Heart right ventricle (tissue), 16 donors: Measurements from ENCODE around the gene GDAP2. TPM values are rescaled to one million over a fixed set of nuclear protein-coding genes. Genes with fewer than 3 reads are reported as not detected.

Source experiments
- ATAC-seq, 8 donors: fragments of 200-7000 bp; cut with Tn5 transposase; one replicate each; pipeline ENCODE4 v1.9.1; 2020; ENCODE audit warnings: mild to moderate bottlenecking in 8 of 8, moderate library complexity in 8 of 8, moderate number of reproducible peaks in 1 of 8
- DNase-seq, 2 donors: peaks; one replicate each; pipeline ENCODE4 v3.0.0-alpha.2; 2020
- H3K27ac ChIP-seq, 10 donors: fragments of 200-600 bp; sonication (generic) in 2 of 10; one replicate each; pipeline versions ENCODE4 v1.5.0 to v1.8.0; 2020 to 2022; ENCODE audit warnings: mild to moderate bottlenecking in 3 of 10
- H3K27me3 ChIP-seq, 7 donors: fragments of 200-600 bp; one replicate each; pipeline ENCODE4 v1.8.0; 2021 to 2022; ENCODE audit warnings: mild to moderate bottlenecking in 2 of 7
- H3K36me3 ChIP-seq, 9 donors: fragments of 200-600 bp; sonication (generic) in 1 of 9; one replicate each; pipeline versions ENCODE4 v1.5.0 to v1.8.0; 2020 to 2022; ENCODE audit warnings: mild to moderate bottlenecking in 2 of 9
- H3K4me1 ChIP-seq, 9 donors: fragments of 200-600 bp; sonication (generic) in 1 of 9; one replicate each; pipeline versions ENCODE4 v1.5.0 to v1.8.0; 2020 to 2022; ENCODE audit warnings: mild to moderate bottlenecking in 4 of 9
- H3K4me3 ChIP-seq, 10 donors: fragments of 200-600 bp; sonication (generic) in 2 of 10; one replicate each; pipeline versions ENCODE4 v1.5.0 to v1.8.0; 2020 to 2022; ENCODE audit warnings: mild to moderate bottlenecking in 7 of 10, moderate library complexity in 2 of 10
- H3K9me3 ChIP-seq, 11 donors: fragments of 200-600 bp in 10 of 11; sonication (generic) in 2 of 11; one replicate each; pipeline versions ENCODE4 v1.5.0 to v1.8.0; 2013 to 2022; ENCODE audit warnings: mild to moderate bottlenecking in 2 of 11, control low read depth in 1 of 11, moderate library complexity in 1 of 11
- WGBS, 2 donors: extraction: QIAGEN DNeasy Blood & Tissue Kit; methylation state at CpG; one replicate each; pipeline ENCODE4 v1.1.7; 2013; ENCODE audit warnings: inconsistent platforms in 1 of 2; 5-methylcytosine and 5-hydroxymethylcytosine counted together
- intact Hi-C, 10 donors: fragments of 100-400 bp; cut with DNase I; formaldehyde crosslinking; loops; one replicate each; pipeline versions ENCODE4 v1.11.1 to v1.14.2; 2022
- polyA plus RNA-seq, 2 donors: library from polyadenylated mRNA; stranded (reverse); fragments of 200-250 nt; gene quantifications; one replicate each; pipeline ENCODE4 v1.2.3, GENCODE V29; 2013
- total RNA-seq, 10 donors: library from RNA; stranded (reverse); fragmentation: NEBNext Ultra II Directional in 3 of 10; extraction: Animal tissue kit (Norgen Biotek cat#: 25700) in 3 of 10; gene quantifications; one replicate each; pipeline versions ENCODE4 v1.2.1 to v1.2.4, GENCODE V29; 2021 to 2023
- TF ChIP-seq, protein P1 (sequence below), 9 donors: fragments of 200-600 bp; sonication (generic) in 2 of 9; IDR thresholded peaks; one replicate each; pipeline versions ENCODE4 v1.5.0 to v1.8.0; 2021 to 2022; ENCODE audit warnings: antibody characterized with exemption in 9 of 9, mild to moderate bottlenecking in 5 of 9, moderate library complexity in 1 of 9
- donor health status: Arrhythmogenic right ventricular cardiomyopathy.
- donor health status: ischemic (EF 13 %, LVEDD 7.1; RV severe dilation, severe dysfunction).
- donor health status: healthy with polysubstance abuse.
- donor health status: DM: no; HTN: yes; CAD: no.
- donor health status: DM: no; HTN: no; CAD: no.
- donor health status: ischemic (EF 25% LVEDD 6.9; RV normal size, moderate dysfunction).
- donor health status: ischemic (EF 25% LVEDD 5.7; RV mildly dilated, moderate dysfunction).
- donor health status: healthy.
- donor health status: DM: yes; HTN: yes; CAD: no.
- donor health status: Ischemic cardiomyopathy.
- donor health status: ischemic (EF 35%, LVEDD 5.7; RV mildly dilated, moderate dysfunction).
- donor health status: nonischemic (EF 11% LVEDD 7.7; RV severe dilation, severe dysfunction).
- donor health status: DM: yes; HTN: yes; CAD: no.
- donor health status: PGD.
- donor health status: ischemic (EF 29% LVEDD 5.4; RV normal size, mild dysfunction).
- donor health status: nonischemic (EF 23%, LVEDD 6.1; RV moderate dilation, normal function).

Gene GDAP2
- total and polyA plus RNA-seq, 12 donors = 1.7 to 24.2 (median 17.7) TPM

DNA sequence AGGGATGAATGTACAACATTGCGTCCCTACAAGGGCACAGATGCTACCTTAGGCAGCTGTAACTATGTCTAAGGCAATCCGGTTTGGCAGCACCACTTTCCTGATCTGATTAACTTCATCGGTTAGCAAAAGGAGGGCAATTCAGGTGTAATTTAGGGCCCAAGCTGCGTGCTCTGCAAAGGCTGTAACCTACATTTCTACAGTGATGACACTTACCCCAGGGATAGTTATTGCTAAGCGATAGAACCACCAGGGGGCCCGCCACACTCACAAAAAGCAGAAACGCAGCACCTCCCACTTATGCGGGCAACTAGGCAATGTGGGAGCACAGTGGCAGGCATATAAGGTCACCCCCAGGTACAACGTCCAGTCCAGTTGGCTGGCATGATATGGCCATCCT, 113.5 kb downstream of the GDAP2 start:
- H3K36me3 ChIP-seq = no peaks in the 10 kb centered on the region
- TF ChIP-seq, protein P1, sequence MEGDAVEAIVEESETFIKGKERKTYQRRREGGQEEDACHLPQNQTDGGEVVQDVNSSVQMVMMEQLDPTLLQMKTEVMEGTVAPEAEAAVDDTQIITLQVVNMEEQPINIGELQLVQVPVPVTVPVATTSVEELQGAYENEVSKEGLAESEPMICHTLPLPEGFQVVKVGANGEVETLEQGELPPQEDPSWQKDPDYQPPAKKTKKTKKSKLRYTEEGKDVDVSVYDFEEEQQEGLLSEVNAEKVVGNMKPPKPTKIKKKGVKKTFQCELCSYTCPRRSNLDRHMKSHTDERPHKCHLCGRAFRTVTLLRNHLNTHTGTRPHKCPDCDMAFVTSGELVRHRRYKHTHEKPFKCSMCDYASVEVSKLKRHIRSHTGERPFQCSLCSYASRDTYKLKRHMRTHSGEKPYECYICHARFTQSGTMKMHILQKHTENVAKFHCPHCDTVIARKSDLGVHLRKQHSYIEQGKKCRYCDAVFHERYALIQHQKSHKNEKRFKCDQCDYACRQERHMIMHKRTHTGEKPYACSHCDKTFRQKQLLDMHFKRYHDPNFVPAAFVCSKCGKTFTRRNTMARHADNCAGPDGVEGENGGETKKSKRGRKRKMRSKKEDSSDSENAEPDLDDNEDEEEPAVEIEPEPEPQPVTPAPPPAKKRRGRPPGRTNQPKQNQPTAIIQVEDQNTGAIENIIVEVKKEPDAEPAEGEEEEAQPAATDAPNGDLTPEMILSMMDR (IDR thresholded peaks at IDR 0.05) = no peak
- no peaks in the 10 kb centered on the region for H3K27me3 ChIP-seq
- H3K4me3 ChIP-seq = no peak overlapping the region
- no peaks in the 10 kb centered on the region for H3K9me3 ChIP-seq
- 72 to 82% methylated on average over 9 of the region's 9 CpGs for WGBS, 2 donors
- no peak overlapping the region for H3K27ac ChIP-seq
- ATAC-seq (no peak), DNase-seq (no peak)
- intact Hi-C loops = no loop called here
- H3K4me1 ChIP-seq = peaks cover 0 to 14% (median under 1%) of the 10 kb centered on the region in 9 donors

DNA sequence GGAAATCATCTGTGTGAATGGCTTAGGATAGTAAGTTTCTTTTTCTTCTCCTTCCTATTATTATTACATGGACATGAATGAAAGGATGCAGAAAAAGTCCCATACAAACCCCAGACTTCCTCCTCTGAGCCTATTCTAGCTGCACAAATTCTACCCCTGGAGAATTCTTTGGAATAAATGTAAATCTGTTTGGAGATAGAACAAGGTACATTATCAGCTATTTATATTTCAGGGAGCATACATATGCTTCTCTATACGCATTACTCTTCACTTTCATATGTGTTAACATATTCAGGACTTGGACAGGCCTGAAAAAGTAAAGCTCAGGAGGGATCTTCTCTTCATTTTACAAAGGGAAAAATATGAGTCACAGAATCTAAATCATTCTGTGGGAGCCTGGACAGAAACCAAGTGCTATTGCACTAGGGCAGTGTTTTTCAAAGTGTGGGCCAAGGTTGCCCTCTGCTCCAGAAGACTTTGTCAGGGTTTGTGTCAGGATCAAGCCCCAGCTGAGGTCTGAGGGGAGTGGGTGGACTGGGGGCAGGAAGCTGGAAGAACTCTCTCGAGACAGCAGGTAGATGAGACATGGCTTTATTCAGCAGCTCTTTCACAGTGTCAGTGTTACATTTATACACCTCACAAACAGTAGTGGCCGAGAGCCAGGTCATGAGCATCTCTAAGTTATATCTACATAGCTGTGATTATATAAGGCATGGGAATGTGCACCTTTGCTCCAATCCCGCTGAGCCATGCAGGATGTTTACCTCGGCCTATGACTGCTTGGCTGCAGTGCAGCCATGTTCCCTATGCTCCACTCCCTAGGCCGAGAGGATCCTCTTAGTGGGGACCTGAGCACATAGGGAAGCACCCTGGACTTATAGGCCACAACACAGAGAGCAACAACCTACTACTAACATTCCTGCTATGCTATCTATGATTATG, 114.3 kb downstream of the GDAP2 start:
- 86 to 89% methylated on average over 6 of the region's 6 CpGs for WGBS, 2 donors
- H3K36me3 ChIP-seq = no peaks in the 10 kb centered on the region
- intact Hi-C loops = no loop called here
- peaks cover 0 to 12% (median 0%) of the 10 kb centered on the region in 9 donors for H3K4me1 ChIP-seq
- ATAC-seq (no peak), DNase-seq (no peak)
- H3K9me3 ChIP-seq = no peaks in the 10 kb centered on the region
- H3K27me3 ChIP-seq = no peaks in the 10 kb centered on the region
- no peak overlapping the region for H3K27ac ChIP-seq
- TF ChIP-seq, protein P1 (IDR thresholded peaks at IDR 0.05) = no peak
- H3K4me3 ChIP-seq = no peak overlapping the region

Other genes starting within 250 kb of the GDAP2 start
- 10 to 100 TPM in 8 of 10 donors, 1 to 10 TPM in 2; 9.1 to 16.8 (median 13.1) TPM for gene WDR3, start 118 bp upstream of the GDAP2 start, total RNA-seq
- 1 to 10 TPM; 1.5 to 3.4 TPM for gene WDR3, start 118 bp upstream of the GDAP2 start, polyA plus RNA-seq